AG04449 (cell line): ENCODE data around the gene NKPD1.

ENCODE experiments used
- CTCF ChIA-PET: fragments of 350-600 bp; formaldehyde crosslinking; extraction: SDS; loops from one replicate; lab custom pipeline; 2021; ENCODE audit warnings: antibody characterized with exemption; lab: Yijun Ruan, JAX
- POLR2A ChIA-PET: fragments of 400-600, 350-600 bp; formaldehyde crosslinking; extraction: SDS; loops from one replicate; lab custom pipeline; 2020; ENCODE audit warnings: antibody characterized with exemption, inconsistent platforms; lab: Yijun Ruan, JAX
- DNase-seq: peaks from one replicate; pipeline ENCODE4 v3.0.0-alpha.2; 2010; ENCODE audit warnings: low read depth, low spot score
- H3K4me3 ChIP-seq: 2 replicates; pipeline ENCODE4 v1.5.1; 2011; ENCODE audit warnings: low read depth, mild to moderate bottlenecking, control low read depth, low read length
- TF ChIP-seq, protein P1 (sequence below): IDR thresholded peaks from one replicate; pipeline ENCODE4 v1.5.1; 2011; ENCODE audit warnings: mild to moderate bottlenecking, moderate library complexity, low read length, control low read depth, inconsistent platforms; ENCODE audit not compliant: insufficient read depth; ENCODE audit errors: missing control alignments

NKPD1 gene

DNA sequence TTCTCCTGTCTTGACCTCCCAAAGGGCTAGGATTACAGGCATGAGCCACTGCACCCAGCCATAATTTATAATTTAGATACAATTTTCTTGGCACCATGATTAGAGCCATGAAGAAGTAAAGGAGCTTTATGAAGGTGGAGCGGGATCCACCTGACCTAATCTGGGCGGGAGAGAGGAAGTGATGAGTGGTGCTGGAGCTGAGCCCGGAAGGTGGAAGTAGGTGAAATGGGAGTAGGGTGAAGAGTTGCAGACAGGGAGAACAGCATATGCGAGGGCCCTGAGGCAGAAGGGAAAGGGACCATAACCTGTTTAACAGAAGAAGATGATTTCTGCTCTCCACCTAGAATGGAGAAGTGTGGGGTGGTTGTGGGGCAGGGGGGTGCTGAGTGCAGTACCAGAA lies 22.0 kb upstream of the NKPD1 start:
- POLR2A ChIA-PET = no interaction called here

DNA sequence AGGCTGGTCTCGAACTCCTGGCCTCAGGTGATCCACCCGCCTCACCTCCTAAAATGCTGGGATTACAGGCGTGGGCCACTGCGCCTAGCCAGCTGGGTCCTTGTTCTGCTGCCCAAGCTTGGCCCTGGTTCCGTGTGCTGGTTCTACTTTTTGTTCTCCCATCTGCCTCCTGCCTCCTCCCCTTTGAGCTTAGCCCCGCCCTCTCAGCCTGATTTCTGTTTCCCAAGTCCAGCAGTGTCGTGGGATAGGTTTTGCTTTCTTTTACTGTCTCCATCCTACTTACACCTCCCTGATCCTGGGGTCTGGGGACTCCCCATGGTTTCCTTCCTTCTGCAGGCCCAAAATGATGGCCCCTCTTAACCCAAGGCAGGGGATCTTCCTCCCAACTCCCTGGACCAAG lies 20.2 kb upstream of the NKPD1 start:
- TF ChIP-seq, protein P1, sequence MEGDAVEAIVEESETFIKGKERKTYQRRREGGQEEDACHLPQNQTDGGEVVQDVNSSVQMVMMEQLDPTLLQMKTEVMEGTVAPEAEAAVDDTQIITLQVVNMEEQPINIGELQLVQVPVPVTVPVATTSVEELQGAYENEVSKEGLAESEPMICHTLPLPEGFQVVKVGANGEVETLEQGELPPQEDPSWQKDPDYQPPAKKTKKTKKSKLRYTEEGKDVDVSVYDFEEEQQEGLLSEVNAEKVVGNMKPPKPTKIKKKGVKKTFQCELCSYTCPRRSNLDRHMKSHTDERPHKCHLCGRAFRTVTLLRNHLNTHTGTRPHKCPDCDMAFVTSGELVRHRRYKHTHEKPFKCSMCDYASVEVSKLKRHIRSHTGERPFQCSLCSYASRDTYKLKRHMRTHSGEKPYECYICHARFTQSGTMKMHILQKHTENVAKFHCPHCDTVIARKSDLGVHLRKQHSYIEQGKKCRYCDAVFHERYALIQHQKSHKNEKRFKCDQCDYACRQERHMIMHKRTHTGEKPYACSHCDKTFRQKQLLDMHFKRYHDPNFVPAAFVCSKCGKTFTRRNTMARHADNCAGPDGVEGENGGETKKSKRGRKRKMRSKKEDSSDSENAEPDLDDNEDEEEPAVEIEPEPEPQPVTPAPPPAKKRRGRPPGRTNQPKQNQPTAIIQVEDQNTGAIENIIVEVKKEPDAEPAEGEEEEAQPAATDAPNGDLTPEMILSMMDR = no peak
- H3K4me3 ChIP-seq = no peak overlapping the region
- ChIA-PET CTCF (interaction anchor here (0.7 kb wide), 1 partner anchor 19 kb away, joined by 3 read pairs; no protein-coding TSS in a partner anchor), POLR2A (no interaction called here)
- no peak for DNase-seq

More for the DNA sequence above, 22.0 kb upstream of the NKPD1 start:
- H3K4me3 ChIP-seq = no peak overlapping the region
- TF ChIP-seq, protein P1 = no peak
- CTCF ChIA-PET = interaction anchor here (0.7 to 2.4 kb wide), 4 partner anchors 16 to 143 kb away, joined by 3 to 8 read pairs (median 3); no protein-coding TSS in a partner anchor
- DNase-seq = no peak

DNA sequence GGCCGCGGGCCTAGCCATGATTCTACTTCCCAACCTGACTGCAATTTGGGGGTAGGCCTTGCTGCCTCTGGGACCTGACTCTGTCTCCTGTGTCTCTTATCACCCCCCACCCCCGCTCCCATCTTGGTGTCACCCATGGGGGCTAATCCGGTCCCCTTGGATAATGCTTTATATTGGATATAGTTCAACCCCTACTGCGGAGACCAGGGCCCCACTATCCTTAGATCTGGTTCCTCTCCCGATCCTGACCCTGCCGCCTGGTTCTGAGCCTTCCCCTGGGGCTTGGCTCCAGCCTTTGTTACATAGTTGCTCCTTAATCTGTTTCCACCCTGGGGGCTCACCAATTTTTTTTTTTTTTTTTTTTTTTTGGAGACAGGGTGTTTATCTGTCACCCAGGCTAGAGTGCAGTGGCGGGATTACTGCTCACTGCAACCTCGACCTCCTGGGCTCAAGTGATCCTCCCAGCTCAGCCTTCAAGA lies 19.1 kb upstream of the NKPD1 start:
- DNase-seq = no peak
- CTCF ChIA-PET = interaction anchor here (1.0 kb wide), 1 partner anchor 160 kb away, joined by 3 read pairs; no protein-coding TSS in a partner anchor
- POLR2A ChIA-PET = interaction anchor here (0.5 to 2.5 kb wide), 3 partner anchors 14 to 141 kb away, joined by 3 to 16 read pairs (median 3); partner anchors contain the start of genes CLASRP and PPP1R37
- H3K4me3 ChIP-seq = peak overlapping the region; percentile 90
- TF ChIP-seq, protein P1 = no peak

DNA sequence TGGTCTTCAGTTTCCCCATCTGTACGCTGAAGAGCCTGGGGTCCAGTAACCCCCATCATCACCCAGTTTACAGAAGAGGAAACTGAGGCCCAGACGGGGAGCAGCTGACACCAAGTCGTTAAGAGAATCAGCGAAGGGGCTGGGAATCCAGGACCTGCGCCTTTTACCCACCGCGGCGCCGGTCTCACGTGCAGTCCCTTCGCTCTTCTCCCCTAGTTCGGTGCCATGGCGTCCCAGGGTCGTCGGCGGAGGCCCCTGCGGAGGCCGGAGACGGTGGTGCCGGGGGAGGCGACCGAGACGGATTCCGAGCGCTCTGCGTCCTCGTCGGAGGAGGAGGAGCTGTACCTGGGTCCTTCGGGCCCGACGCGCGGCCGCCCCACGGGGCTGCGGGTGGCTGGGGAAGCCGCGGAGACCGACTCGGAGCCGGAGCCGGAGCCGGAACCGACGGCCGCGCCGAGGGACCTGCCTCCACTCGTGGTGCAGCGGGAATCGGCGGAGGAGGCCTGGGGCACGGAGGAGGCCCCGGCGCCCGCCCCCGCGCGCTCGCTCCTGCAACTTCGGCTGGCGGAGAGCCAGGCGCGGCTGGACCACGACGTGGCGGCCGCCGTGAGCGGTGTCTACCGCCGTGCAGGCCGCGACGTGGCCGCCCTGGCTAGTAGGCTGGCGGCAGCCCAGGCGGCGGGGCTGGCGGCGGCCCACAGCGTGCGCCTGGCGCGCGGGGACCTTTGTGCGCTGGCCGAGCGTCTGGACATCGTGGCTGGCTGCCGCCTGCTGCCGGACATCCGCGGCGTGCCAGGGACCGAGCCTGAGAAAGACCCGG lies 18.5 kb upstream of the NKPD1 start:
- DNase-seq = no peak
- TF ChIP-seq, protein P1 = no peak
- POLR2A ChIA-PET = interaction anchor here (0.5 to 2.5 kb wide), 6 partner anchors 13 to 299 kb away, joined by 3 to 16 read pairs (median 3); partner anchors contain the start of genes CLASRP and PPP1R37
- CTCF ChIA-PET = interaction anchor here (0.6 to 2.3 kb wide), 9 partner anchors 8 to 160 kb away, joined by 3 to 12 read pairs (median 4); no protein-coding TSS in a partner anchor
- H3K4me3 ChIP-seq = peak overlapping the region; percentile 90

DNA sequence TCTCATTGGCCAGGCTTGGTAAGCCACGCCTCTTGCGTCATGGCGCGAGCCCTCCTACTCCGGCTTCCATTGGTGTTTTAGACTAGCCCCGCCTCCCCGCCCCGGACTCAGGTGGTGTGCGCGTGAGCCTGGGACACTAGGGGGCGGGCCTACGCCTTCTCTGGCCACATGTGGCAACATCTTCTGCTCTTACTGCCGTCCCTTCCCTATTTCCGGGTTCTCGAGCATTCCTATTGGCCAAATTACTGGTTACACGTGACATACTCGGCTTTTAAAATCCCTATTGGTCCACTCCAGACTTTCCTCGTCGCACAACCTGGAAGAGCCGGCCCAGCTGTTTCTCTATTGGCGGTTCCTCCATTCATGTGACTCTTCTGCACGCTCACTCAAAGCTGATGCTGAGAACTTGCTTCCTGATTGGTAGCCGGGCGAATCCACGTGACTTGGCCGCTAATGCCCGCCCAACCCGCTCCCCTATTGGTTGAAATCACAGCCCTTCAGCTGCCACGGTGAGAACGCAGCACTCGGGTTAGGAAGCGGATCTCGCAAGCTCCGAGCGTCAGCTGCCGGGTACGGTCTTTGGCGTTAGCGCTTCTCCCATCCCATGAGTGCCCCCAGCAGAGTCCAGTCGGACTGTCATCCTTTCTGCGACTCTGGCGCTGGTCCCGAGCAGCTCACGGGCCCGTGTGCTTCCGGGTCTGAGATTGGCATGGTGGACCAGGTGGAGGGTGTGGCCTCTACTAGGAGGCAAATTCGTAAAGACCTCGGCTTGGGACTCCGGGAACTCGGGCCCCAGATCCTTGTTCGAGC lies 17.7 kb upstream of the NKPD1 start, which contains the start of gene BLOC1S3:
TSS of gene BLOC1S3 (plus strand) at position 523 of the 810 bp plus-strand sequence. CDS start 513 bp downstream, outside the sequence.
- DNase-seq = peak; percentile 100
- TF ChIP-seq, protein P1 = peak; percentile 65
- ChIA-PET CTCF (interaction anchor here (0.6 to 2.3 kb wide), 19 partner anchors 9 to 161 kb away, joined by 3 to 12 read pairs (median 4); no protein-coding TSS in a partner anchor), POLR2A (interaction anchor here (0.6 to 2.5 kb wide), 8 partner anchors 8 to 300 kb away, joined by 3 to 16 read pairs (median 3); partner anchors contain the start of genes CLASRP and PPP1R37)
- peak within 1 kb of the TSS; percentile 90 for H3K4me3 ChIP-seq
